Endothelial cell of hepatic sinusoid (primary cell): ENCODE results near the gene CAPN3.

Source experiments
- in situ Hi-C: cut with HindIII; loops from 2 replicates; pipeline ENCODE4 v1.10.0; 2017; ENCODE audit warnings: low sequenced_read_pairs

CAPN3 gene

GRCh38 chr15:42355291-42355690, 4.0 kb upstream of the CAPN3 start:
- in situ Hi-C loops: no loop called here

- in situ Hi-C loops: no loop called here
Measured at GRCh38 chr15:42356851-42357250, 2.5 kb upstream of the CAPN3 start.

GRCh38 chr15:42358141-42358540, 1.2 kb upstream of the CAPN3 start:
- in situ Hi-C loops: no loop called here

- in situ Hi-C loops: no loop called here
Measured at GRCh38 chr15:42359985-42360384, 684 bp downstream of the CAPN3 start.

- in situ Hi-C loops: no loop called here
Measured at GRCh38 chr15:42360535-42361112, 1.3 kb downstream of the CAPN3 start.

- in situ Hi-C loops: no loop called here
Measured at GRCh38 chr15:42363487-42363886, 4.2 kb downstream of the CAPN3 start.

GRCh38 chr15:42363942-42364341, 4.6 kb downstream of the CAPN3 start:
- in situ Hi-C loops: no loop called here

GRCh38 chr15:42364529-42364928, 5.2 kb downstream of the CAPN3 start:
- in situ Hi-C loops: no loop called here

GRCh38 chr15:42365921-42366550, 6.7 kb downstream of the CAPN3 start:
- in situ Hi-C loops: loop anchor here (5.0 kb wide), 2 partner anchors 41 to 84 kb away; no protein-coding TSS in a partner anchor

GRCh38 chr15:42367041-42367440, 7.7 kb downstream of the CAPN3 start:
- in situ Hi-C loops: loop anchor here (5.0 kb wide), 2 partner anchors 40 to 85 kb away; no protein-coding TSS in a partner anchor

GRCh38 chr15:42368096-42368495, 8.8 kb downstream of the CAPN3 start:
- in situ Hi-C loops: loop anchor here (5.0 kb wide), 2 partner anchors 39 to 86 kb away; no protein-coding TSS in a partner anchor

- in situ Hi-C loops: no loop called here
Measured at GRCh38 chr15:42371096-42371495, 11.8 kb downstream of the CAPN3 start.

- in situ Hi-C loops: no loop called here
Measured at GRCh38 chr15:42373274-42373673, 14.0 kb downstream of the CAPN3 start.

GRCh38 chr15:42373936-42374335, 14.6 kb downstream of the CAPN3 start:
- in situ Hi-C loops: no loop called here

GRCh38 chr15:42374810-42375209, 15.5 kb downstream of the CAPN3 start:
- in situ Hi-C loops: no loop called here

- in situ Hi-C loops: no loop called here
Measured at GRCh38 chr15:42375252-42375651, 16.0 kb downstream of the CAPN3 start.

GRCh38 chr15:42375941-42376340, 16.6 kb downstream of the CAPN3 start:
- in situ Hi-C loops: no loop called here

- in situ Hi-C loops: no loop called here
Measured at GRCh38 chr15:42378011-42378410, 18.7 kb downstream of the CAPN3 start.

- in situ Hi-C loops: no loop called here
Measured at GRCh38 chr15:42384597-42384996, 25.3 kb downstream of the CAPN3 start.

GRCh38 chr15:42385206-42385979, 26.1 kb downstream of the CAPN3 start:
- in situ Hi-C loops: no loop called here

- in situ Hi-C loops: no loop called here
Measured at GRCh38 chr15:42385980-42386700, 26.8 kb downstream of the CAPN3 start.
